ENCODE measurements around the gene TTC28.

The TTC28 gene

DNA sequence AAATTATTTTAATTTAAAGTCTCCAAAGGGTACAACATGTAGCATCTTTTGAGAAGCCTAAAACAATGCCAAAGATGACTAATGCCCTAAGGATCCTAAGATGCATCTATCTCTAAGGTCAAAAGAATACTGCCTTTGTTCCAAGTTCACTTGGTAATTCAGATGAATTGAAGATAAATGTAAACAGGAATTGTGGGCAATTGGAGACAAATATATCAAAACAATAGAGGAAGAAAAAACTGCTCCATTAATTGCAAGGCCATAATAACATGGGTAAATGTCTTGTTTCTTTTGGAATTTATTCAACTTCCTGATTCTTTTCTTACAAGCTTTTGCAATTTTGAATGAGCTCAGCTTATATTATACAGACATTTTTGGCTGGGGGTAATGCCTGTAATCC lies 338.6 kb downstream of the TTC28 start:
- no peak for DNase-seq

DNA sequence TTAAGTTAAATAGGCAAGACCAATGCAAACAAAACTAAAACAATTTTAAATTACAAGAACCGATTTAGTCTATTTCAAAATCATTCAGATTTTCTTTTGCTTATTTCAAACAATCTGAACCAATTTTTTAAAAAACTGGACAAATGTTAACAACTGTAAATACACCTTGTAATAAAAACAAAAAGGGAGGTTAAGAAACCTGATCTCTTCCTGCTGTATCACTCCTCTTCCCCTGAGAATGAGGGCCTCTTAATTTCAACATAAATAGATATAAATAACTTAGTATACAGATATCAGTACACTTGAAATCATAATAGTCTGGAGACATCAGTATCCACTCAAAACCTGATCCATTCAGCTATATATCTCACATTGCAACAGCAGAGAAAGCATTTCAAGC lies 346.6 kb downstream of the TTC28 start:
- DNase-seq = no peak

DNA sequence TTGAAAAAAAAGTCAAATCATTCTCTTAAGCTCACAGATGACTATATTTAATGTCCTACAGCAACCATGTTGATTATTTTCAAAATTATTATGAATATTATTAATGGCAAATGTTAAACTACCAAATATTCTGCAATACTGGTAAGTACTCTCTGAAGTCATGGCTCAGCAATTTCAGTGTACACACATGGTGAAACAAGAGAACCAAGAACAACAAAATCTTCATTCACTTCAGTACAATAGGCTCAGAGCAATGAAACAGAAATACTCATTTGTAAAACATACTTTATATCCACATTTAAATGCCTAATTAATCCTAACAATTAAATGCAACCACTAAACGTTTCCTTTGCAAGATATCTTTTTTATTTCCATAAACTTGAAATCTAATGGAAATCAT lies 347.2 kb downstream of the TTC28 start:
- no peak for DNase-seq

DNA sequence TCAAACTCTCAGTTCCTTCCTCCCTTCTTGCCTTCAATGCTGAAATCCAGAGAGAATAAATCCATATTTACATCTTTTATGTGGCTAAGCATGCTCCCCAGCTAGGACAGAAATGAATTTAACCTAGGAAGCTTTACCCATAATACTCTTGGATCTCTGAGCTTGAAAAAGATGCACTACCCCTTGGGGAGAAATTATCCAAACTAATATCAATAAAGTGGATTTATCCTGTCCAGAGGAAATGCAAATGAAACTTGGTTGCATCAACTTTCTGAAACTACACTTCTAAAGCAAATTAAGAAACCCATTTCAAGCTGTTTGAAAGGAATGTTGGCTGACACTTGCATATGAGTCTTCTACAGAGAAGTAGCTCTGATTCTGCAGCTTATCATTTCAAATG lies 347.9 kb downstream of the TTC28 start:
- no peak for DNase-seq

DNA sequence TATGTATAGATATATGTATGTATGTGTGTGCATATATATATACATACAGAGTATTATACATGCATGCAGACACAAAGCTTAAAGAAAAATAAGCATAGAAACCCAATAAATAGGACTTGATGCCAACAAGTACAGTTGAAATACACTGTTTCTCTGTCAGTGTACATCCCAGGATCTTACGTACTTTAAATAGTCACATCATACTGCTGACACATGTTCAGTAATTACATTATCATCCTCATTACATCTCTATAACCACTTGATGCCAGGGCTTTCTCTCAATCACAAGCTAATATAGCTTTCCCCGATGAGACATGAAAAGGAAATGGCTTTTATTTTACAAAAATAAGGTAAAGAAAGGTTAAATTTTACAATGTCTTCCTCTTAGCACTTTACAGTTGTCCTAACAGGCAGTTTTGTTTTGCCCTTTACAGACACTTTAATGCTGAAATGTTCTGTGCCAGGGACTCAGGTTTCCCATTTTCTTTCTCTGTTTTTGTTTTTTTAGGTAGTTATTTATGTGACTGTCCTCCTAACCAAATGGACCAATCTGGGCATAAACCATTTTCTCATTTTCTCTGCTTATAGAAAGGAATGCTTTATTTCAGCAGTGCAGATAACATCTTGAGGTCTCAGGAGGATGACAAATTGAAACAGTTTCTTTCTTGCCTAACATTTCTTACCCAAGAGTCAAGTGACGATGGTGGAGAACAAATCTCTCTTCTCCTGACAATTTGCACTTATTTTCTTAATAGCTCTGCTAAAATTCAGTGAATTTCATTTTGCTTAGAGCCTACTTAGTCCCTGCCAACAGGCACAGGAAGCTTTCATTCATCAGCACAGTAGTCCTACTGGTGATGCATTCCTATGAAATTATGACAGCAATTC lies 350.2 kb downstream of the TTC28 start:
- DNase-seq = no peak

DNA sequence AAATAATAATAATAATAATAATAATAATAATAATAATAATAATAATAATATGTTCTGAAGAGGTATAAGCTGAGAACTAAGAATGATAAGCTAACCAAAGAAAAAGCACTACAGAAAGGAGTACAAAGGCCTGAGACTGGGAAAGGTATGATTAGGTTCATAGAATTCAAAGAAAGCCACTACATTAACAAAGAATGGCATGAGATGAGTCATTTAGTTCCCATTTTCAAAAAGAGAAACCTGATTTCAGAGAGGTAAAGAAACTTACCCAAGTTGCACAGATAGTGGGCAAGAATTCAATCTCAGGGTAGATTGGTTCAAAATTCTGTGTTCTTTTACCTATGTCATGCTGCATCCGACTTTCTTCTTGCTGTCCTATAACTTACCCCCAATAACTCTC lies 350.9 kb downstream of the TTC28 start:
- DNase-seq = no peak

DNA sequence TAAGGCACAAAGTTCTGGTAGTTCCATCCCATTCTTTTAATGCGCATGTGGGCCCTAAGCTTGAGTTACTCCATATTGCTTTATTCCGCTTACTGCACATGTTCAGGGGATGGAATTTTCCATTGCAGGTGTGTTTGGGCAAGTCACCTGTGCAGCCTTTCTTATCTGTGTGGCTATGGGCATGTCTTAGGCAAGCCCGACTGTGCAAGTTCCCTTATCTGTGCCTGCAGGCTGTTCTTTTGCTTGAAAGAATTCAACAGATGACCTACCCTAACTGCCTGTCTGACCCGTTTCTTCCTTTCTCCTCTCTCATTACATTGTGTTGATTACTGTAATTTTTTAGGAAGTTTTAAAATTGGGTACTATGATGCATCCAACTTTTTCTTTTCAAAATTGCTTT lies 363.6 kb downstream of the TTC28 start:
- no peak for DNase-seq

DNA sequence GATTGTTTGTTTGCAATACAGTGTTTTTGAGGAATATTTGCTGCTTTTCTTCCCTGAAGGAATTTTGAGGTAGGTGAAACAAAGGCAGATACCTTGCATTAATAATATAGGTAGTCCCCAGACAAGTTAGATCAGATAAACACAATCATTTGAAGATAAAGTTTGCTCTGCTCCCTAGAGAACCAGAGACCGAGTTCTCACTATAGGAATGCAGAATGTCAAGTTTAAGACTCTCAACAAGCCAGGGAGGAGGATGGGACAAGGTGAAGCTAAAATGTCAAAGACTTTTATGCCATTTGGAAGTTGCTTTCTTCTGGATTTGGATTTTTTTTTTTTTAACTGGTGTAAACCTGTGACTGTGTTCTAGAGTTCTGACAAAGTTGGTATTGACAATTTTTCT lies 364.7 kb downstream of the TTC28 start:
- DNase-seq = no peak

DNA sequence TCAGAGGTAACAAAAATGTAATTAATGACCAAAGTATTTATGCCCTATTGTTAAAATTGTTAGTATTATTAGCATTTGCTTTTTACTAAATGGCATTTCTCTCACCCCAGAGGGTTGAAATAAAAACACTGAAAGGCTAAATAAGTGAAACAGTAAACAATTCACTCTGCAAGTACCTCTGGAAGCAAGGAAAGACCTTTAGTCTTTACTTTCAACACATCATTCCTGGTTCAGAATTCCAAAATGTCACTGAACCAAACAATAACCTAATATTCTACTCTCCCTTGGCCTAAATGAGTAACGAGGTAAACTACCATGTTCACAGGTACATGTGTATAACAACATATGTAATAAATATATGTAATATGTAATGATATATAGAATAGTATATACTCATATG lies 369.3 kb downstream of the TTC28 start:
- no peak for DNase-seq

DNA sequence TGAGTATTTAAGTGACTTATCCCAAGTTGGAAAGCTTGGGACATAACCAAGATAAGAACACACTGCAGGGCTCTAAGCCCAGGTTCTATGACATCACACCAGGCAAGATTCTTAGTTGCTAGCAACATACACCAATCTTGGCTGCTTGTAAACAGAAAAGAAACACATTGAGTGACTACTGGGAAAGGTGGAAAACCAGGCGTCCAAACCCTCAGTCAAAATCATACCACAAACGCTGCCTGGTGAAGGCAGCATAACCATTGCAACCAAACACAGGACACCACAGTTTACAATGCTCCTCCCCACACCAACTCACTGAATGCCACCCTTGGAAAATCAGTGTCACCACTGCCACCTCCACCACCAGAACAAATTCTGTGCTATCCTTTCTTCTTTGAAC lies 379.9 kb downstream of the TTC28 start:
- no peak for DNase-seq

DNA sequence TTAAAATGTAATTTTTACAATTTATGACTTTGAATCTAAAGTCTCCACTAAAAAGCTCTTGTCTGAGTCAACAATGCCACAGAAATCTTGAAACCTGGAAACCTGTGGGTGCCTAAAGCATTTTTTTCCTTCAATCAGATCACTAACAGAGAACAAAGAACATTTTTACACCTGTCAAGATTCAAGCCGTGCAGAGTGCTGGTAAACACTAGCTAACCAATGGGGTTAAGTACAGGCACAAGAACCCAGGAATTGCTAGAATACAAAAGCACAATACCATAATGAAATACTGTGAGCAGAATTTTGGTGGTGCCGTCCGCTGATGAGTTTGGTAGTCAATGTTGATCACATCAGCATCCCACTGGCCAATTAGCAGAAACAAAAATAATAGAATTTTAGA lies 380.3 kb downstream of the TTC28 start:
- DNase-seq = no peak

DNA sequence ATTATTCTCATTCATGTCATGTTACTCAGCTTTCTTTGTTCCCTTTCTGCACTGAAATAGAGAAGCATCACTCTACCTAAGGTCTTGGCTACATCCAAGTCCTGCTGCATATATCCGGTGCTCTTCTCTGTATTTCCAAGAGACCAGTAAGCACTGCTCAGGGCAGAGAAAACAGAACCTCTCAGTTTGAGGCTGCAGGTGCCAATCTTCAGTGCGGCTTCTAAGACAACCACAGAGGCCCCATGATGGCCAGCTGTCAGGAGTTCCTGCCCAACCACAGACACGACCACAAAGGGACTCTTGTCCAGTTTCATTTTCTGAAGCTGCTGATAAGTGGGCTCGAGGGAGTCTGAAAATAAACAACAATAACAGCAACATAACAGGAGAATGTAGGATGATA lies 382.1 kb downstream of the TTC28 start:
- no peak for DNase-seq

DNA sequence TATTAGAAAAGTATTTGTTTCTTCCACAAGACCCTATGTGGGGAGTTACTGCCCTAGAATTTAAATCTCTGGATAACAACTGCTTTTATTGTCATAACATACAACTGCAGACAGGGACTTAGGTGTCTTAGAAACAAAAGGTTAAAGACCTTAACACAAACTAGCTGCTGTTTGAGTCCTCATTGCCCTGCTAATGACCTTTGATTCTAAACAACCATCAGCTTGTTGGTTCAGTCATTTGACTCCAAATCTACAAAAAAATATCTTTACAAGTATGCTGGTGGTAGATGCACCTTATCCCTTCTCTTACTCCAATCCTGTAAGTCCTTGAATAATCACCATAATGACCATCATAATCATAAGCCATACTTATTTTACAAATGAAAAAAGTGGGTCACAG lies 383.2 kb downstream of the TTC28 start:
- no peak for DNase-seq

DNA sequence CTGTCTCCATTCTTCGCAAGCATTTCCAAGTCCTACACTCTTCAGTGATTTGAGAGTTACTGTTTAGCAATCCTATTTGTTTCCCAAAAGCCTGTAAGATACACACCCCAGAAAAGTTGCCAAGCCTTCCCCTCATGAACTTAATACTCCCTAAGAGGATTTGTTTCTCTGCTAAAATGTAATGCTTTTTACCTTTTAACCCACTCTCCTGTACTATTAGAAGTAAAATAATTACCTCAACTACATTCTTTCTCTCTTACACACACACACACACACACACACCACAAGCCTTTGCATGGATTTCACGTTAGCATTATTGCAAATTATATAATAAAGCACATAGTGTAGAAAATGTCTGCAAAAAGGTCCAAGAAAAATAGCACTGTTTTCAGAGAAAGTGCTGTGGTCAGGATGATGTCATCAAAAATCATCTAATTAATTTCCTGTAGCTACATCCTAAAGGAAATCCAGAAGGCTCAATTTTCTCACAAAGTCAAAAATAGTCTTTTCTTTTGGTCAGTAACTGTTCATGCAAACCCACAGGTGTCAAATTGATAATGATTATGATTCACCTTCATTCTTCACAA lies 396.5 kb downstream of the TTC28 start:
- no peak for DNase-seq

DNA sequence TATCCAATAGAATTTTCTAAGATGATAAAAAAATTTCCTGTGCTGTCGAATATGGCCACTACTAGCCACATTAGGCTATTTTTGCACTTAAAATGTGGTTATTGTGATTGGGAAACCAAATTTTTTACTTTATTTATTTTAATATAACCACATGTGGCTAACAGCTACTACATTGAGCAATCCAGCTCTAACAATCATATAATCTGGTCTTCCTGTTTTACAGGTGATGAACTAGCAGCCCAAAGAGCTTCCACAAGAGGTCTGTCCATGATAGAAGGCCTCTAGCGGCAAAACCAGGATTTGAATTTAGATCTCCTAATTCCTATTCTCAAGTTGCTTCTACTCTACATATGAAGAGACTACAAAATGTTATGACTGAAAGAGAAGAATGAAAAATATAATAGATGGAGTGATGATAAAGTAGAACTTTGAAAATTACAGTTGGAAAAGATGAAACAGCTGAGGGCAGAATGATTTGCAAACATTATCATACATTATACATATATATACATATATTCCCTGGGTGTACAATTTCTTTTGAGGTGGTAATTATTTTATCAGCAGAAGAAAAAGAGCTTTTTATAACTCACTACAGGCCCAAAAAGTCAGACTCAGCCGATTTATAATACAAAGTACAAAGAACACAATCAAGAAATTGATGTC lies 397.1 kb downstream of the TTC28 start:
- DNase-seq = no peak

DNA sequence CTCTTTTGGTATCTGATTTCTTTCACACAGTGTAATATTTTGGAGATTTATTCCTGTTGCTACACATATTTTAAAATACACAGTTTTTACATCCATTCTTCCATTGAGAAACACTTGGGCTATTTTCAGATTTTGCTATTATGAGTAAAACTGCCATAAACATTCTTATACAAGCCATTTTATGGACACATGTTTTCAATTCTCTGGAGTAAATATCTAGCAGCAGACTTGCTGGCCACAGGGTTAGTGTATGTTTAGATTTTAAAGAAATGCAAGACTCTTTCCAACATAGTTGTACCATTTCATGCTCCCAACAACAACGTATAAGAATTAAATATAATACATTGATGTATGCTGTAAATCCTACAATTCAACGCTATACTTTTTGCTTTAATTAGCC lies 399.8 kb downstream of the TTC28 start:
- DNase-seq = no peak

DNA sequence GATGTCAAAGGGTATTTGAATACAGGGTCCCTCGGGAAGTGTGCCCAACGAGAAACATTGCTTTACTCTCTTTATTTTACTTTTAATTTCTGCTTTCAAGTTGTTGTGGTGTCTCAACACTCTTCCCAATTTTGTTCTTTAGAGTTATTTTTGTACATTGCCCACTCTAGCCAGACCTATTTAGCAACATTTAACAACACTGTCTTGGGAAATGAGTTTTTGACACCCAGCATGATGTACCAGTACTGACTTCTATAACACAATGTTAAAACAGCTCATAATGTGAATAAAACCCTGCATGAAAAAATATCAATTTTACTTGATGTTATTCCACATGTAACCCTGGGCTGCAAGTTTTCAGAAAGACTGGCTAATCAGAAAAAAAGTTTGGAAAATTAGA lies 410.4 kb downstream of the TTC28 start:
- no peak for DNase-seq

DNA sequence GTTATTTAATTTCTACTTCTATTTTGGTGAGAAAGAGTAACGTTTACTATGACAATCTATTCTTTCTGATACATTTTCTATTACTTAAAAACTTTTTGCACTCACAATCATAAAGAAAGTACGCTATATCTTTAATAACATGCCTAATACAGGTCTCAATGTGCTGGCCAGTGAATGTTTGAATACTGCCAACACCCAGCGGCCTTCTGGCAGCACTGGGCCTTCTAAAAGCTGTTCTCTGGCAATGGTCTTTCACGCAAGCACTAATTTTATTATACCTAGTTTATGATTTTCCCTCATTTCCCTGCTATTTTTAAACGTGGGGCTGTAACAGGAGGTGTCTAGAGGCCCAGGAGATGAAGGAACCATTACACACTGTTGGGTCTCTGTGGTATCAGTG lies 410.8 kb downstream of the TTC28 start:
- no peak for DNase-seq

DNA sequence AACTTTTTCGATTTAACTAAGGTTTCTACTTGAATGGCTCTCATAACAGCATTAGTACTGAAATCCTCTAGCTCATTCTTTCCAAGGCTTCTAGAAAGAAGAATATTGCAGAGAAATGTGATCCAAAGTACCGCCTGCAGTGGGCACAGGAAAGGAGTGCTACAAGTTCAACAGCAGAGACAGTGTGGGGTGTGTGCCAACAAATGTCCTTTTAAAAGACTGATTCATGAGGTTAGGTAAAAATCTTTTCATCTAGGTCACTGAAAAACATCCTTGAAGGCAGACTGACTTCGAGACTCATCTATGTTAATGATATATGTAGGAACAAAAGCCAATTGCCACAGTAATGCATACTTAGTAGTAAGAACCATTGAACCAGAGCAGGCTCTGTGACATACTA lies 411.5 kb downstream of the TTC28 start:
- no peak for DNase-seq

DNA sequence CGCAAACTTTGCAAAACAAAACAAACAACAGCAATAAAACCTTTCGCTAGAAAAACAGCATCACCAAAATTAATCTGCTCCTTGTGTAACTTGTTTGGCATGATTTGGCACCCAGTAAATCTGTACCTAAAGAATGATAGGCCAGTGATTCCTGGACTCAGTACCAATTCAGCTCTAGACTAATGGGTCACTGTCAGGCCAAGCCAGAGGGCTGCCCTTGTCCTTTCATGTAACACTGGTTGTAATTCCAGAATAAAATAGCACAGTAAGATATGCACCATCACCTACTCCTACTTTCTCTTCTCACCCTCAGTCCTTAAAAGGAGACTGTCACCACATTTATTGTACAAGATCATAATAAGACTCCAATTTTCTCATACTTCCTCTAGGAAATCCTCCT lies 419.0 kb downstream of the TTC28 start:
- no peak for DNase-seq

DNA sequence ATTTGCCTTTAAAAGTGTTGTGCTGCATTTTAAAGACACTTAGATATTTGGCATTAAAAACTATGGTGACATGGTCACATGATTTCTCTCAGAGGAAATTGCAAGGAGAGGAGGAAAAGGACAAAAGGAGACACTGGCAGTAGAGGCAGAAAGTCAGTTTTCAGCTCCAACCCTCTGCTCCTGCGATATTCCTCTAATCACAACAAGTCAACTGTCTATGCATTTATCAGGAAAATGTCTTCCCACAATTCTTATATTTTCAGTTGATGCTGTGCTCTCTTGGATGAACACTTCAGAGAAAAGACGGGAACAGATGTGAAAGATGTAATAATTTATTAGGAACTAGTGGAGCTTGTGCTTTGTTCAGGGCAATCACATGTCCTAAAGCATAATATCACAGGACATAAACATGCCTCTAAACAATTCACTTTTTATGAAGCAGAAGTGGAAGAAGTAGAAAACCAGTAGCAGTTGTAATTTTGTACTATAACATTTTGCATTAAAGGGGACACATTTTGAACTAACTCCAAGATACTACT lies 419.8 kb downstream of the TTC28 start:
- no peak for DNase-seq

DNA sequence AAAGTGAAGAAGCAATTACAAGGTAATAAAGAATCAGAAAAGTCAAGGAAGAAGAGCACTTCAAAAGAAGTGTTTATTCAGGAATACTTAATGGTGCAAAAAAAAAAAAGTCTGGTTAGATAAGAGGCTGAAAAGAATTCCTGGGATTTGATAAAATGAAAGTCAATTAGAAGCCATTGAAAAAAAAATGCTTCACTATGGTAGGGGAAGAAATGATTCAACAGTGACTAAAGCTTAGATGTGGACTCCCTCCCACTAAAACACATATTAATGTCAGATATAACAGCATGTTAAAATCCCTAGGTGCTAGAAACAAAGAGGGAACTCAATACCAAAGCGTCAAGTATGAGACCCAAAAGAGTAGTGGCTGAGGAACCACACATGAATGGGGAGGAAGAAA lies 425.2 kb downstream of the TTC28 start:
- DNase-seq = no peak

DNA sequence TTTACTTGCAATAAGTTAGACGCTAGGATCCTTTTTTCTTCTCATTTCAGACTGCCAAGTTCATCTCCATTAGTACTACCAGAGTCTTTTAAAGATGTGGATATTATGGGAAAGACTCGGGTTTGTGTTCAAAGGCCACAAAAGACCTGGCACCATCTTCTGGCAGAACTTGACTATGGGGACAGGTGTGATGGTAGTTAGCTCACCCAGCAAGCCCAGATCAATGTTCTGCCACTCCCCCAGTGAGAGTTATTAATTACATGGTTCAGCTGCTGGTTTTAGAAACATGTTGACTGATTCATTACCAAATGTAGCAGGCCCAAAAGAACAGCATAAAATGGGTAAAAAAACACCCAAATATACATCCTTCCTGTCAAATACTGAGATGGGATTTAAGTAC lies 427.1 kb downstream of the TTC28 start:
- DNase-seq = no peak

DNA sequence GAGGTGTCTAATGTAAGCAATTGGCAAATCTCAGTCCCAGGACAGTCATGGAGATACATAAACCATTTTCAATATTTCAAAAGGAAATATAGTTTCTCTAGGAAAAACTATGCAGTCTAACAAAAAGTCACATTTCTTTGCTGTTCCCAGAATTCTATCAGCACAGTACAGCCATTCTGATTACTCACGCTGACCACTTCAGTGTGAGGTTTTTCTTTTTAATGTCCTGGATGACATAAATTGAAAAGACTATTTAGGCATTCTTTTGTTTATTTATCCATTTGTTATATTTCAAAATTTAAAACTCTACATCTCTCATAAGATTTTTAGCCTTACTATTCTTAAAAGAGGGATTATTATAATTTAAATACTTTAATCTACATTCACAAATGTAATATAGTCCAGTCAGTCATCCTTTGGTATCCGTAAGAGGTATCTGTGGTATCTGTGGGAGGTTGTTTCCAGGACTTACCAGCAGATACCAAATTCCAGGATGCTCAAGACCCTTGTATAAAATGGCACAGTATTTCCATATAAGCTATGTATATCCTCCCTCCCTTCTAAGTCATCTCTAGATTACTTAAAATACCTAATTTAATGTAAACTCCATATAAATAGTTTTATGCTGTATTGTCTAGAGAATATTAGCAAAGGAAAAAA lies 429.5 kb downstream of the TTC28 start:
- DNase-seq = no peak

All from bone marrow (tissue), 2 donors.